HL-60 (cell line): Measurements from ENCODE around the gene LYPLA2.
"Not testable (repeated sequence)": the region's sequence is repeated elsewhere in the genome, so short reads cannot be mapped to it uniquely, and the experiment has no call there.

Source experiments
- DNase-seq, 2 experiments: peaks; one replicate each; pipeline ENCODE4 v3.0.0-alpha.2; 2010 to 2020; ENCODE audit warnings: low read depth in 1 of 2, low spot score in 1 of 2
- H3K27ac ChIP-seq: fragments of 250-450 bp; sonication (Bioruptor Pico); replicated peaks from 2 replicates; pipeline ENCODE4 v1.5.1; 2020; ENCODE audit warnings: mild to moderate bottlenecking, moderate library complexity
- H3K27me3 ChIP-seq: fragments of 250-450 bp; sonication (Bioruptor Pico); 2 replicates; pipeline ENCODE4 v1.5.1; 2021; ENCODE audit warnings: mild to moderate bottlenecking, moderate library complexity; ENCODE audit not compliant: insufficient read depth, poor library complexity, severe bottlenecking
- H3K4me3 ChIP-seq: replicated peaks from 2 replicates; pipeline ENCODE4 v1.5.1; 2011; ENCODE audit warnings: mild to moderate bottlenecking, control low read depth, low read length; ENCODE audit not compliant: insufficient read depth
- GABPA ChIP-seq: IDR thresholded peaks from 2 replicates; pipeline ENCODE4 v1.6.1; 2012; ENCODE audit warnings: low read depth
- POLR2AphosphoS5 ChIP-seq: IDR thresholded peaks from 2 replicates; pipeline ENCODE4 v1.6.1; 2012; ENCODE audit warnings: low read depth
- SPI1 ChIP-seq: IDR thresholded peaks from 2 replicates; pipeline ENCODE4 v1.6.1; 2012; ENCODE audit warnings: low read depth, mild to moderate bottlenecking, borderline replicate concordance
- TF ChIP-seq, protein P1 (sequence below): IDR thresholded peaks from one replicate; pipeline ENCODE4 v1.5.1; 2011; ENCODE audit warnings: low read length, control low read depth, inconsistent platforms; ENCODE audit not compliant: insufficient read depth
- TF ChIP-seq, protein P2 (sequence below): IDR thresholded peaks from 2 replicates; pipeline ENCODE4 v1.6.1; 2012; ENCODE audit warnings: low read depth; ENCODE audit not compliant: insufficient replicate concordance

The LYPLA2 gene

DNA sequence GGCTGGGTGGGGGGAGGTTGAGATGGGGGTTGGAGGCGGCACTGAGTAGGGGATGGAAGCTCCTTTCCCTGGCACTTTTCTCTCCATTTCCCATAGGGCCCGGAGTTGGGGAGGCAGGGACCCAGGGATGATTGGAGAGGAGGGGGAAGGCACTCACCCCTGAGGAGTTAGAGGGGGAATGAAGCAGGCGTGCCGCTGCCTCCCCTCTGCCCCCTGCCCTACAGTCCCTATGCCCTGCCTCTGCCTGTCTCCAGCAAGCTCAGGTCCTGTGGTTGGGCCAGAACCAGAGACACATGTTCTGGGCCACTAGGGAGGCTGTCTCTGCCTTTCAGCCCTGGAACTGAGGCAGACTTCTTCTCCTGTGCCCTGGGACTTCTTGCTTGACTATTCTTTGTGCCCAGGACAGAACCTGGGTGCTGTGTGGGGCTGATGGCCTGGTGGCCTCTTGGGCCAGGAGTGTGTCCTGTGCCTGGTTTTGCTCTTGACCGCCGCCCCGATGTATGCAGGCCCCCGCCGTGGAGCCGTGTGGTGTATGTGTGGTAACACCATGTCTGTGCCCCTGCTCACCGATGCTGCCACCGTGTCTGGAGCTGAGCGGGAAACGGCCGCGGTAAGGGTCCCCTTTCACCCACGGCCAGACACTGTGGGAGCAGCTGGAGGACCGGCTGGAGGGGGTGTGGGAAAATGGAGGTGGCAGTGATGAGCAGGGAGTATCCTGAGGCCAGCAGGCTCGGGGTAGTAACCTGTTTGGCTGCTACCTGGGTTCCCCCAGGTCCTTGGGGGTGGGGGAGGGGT lies 1.4 kb downstream of the LYPLA2 start:
- H3K4me3 ChIP-seq, result peak overlapping the region; percentile 76
- peak overlapping the region; percentile 30 for H3K27ac ChIP-seq
- DNase-seq, result no peak
- H3K27me3 ChIP-seq, result no peaks in the 10 kb centered on the region
- TF ChIP-seq POLR2AphosphoS5, result no peak
- no peak for TF ChIP-seq GABPA
- no peak for TF ChIP-seq SPI1
- TF ChIP-seq, protein P1, sequence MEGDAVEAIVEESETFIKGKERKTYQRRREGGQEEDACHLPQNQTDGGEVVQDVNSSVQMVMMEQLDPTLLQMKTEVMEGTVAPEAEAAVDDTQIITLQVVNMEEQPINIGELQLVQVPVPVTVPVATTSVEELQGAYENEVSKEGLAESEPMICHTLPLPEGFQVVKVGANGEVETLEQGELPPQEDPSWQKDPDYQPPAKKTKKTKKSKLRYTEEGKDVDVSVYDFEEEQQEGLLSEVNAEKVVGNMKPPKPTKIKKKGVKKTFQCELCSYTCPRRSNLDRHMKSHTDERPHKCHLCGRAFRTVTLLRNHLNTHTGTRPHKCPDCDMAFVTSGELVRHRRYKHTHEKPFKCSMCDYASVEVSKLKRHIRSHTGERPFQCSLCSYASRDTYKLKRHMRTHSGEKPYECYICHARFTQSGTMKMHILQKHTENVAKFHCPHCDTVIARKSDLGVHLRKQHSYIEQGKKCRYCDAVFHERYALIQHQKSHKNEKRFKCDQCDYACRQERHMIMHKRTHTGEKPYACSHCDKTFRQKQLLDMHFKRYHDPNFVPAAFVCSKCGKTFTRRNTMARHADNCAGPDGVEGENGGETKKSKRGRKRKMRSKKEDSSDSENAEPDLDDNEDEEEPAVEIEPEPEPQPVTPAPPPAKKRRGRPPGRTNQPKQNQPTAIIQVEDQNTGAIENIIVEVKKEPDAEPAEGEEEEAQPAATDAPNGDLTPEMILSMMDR, result no peak
- TF ChIP-seq, protein P2, sequence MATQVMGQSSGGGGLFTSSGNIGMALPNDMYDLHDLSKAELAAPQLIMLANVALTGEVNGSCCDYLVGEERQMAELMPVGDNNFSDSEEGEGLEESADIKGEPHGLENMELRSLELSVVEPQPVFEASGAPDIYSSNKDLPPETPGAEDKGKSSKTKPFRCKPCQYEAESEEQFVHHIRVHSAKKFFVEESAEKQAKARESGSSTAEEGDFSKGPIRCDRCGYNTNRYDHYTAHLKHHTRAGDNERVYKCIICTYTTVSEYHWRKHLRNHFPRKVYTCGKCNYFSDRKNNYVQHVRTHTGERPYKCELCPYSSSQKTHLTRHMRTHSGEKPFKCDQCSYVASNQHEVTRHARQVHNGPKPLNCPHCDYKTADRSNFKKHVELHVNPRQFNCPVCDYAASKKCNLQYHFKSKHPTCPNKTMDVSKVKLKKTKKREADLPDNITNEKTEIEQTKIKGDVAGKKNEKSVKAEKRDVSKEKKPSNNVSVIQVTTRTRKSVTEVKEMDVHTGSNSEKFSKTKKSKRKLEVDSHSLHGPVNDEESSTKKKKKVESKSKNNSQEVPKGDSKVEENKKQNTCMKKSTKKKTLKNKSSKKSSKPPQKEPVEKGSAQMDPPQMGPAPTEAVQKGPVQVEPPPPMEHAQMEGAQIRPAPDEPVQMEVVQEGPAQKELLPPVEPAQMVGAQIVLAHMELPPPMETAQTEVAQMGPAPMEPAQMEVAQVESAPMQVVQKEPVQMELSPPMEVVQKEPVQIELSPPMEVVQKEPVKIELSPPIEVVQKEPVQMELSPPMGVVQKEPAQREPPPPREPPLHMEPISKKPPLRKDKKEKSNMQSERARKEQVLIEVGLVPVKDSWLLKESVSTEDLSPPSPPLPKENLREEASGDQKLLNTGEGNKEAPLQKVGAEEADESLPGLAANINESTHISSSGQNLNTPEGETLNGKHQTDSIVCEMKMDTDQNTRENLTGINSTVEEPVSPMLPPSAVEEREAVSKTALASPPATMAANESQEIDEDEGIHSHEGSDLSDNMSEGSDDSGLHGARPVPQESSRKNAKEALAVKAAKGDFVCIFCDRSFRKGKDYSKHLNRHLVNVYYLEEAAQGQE, result no peak

- TF ChIP-seq, protein P2, result no peak
- TF ChIP-seq POLR2AphosphoS5 (no peak), SPI1 (no peak), GABPA (no peak)
- TF ChIP-seq, protein P1, result no peak
- Histone ChIP-seq H3K4me3 (no peak overlapping the region), H3K27ac (peak overlapping the region; percentile 39), H3K27me3 (no peaks in the 10 kb centered on the region)
- DNase-seq, result peak in 1 of 2 experiments; percentile 72
These were observed 2.3 kb downstream of the LYPLA2 start for GRCh38 chr1:23793018-23793781.

DNA sequence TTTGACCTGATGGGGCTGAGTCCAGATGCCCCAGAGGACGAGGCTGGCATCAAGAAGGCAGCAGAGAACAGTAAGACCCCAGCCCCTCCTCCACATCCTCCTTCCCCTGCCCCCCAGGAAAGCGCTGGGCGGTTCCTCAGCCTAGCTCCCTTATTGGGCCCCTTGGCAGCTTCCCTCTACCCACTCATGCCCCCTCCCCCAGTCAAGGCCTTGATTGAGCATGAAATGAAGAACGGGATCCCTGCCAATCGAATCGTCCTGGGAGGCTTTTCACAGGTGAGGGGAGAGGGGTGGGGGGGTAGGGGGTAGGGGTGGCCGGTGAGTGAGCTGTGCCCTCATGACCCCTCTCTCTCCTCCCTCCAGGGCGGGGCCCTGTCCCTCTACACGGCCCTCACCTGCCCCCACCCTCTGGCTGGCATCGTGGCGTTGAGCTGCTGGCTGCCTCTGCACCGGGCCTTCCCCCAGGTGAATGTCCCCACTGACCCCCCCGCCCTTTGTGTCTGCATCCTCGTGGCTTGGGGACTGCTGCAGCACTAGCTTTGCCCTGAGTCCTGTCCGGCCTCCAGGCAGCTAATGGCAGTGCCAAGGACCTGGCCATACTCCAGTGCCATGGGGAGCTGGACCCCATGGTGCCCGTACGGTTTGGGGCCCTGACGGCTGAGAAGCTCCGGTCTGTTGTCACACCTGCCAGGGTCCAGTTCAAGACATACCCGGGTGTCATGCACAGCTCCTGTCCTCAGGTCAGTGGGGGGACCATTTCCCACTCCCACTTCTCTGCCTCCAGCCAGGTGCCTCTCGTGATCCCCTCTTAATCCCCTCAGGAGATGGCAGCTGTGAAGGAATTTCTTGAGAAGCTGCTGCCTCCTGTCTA lies 3.2 kb downstream of the LYPLA2 start:
- no peaks in the 10 kb centered on the region for H3K27me3 ChIP-seq
- DNase-seq, result no peak
- TF ChIP-seq GABPA (no peak), POLR2AphosphoS5 (peak; percentile 12; the same call in 1 of the 2 replicates)
- TF ChIP-seq, protein P1, result no peak
- H3K4me3 ChIP-seq, result no peak overlapping the region
- peak overlapping the region; percentile 39 for H3K27ac ChIP-seq

DNA sequence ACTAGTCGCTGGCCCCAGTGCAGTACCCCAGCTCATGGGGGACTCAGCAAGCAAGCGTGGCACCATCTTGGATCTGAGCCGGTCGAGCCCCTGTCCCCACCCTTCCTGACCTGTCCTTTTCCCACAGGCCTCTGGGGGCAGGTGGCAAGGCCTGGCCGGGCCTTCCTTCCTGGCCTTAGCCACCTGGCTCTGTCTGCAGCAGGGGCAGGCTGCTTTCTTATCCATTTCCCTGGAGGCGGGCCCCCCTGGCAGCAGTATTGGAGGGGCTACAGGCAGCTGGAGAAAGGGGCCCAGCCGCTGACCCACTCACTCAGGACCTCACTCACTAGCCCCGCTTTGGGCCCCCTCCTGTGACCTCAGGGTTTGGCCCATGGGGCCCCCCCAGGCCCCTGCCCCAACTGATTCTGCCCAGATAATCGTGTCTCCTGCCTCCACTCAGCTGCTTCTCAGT lies 3.8 kb downstream of the LYPLA2 start:
- not testable (repeated sequence) for DNase-seq, H3K4me3 ChIP-seq, H3K27me3 ChIP-seq, H3K27ac ChIP-seq
